Left lung (tissue), 10 donors: ENCODE measurements around the gene HS6ST1. TPM values are rescaled to one million over a fixed set of nuclear protein-coding genes. Genes with fewer than 3 reads are reported as not detected.

Experiments
- ATAC-seq: fragments of 200-7000 bp; cut with Tn5 transposase; one replicate; pipeline ENCODE4 v1.9.1; 2020; ENCODE audit warnings: moderate library complexity
- DNase-seq, 4 donors: peaks; one replicate each; pipeline ENCODE4 v3.0.0-alpha.2; 2013 to 2020
- H3K27ac ChIP-seq, 2 donors: fragments of 200-600 bp; sonication (generic) in 1 of 2; one replicate each; pipeline versions ENCODE4 v1.5.0 to v1.8.0; 2020 to 2021
- H3K27me3 ChIP-seq, 2 donors: fragments of 200-600 bp; sonication (generic) in 1 of 2; one replicate each; pipeline versions ENCODE4 v1.5.0 to v1.8.0; 2020 to 2021
- H3K36me3 ChIP-seq, 2 donors: fragments of 200-600 bp; sonication (generic) in 1 of 2; one replicate each; pipeline versions ENCODE4 v1.5.0 to v1.8.0; 2020 to 2021
- H3K4me1 ChIP-seq, 2 donors: fragments of 200-600 bp; one replicate each; pipeline ENCODE4 v1.8.0; 2021
- H3K4me3 ChIP-seq, 2 donors: fragments of 200-600 bp; sonication (generic) in 1 of 2; one replicate each; pipeline versions ENCODE4 v1.5.0 to v1.8.0; 2020 to 2021; ENCODE audit warnings: mild to moderate bottlenecking in 1 of 2
- H3K9me3 ChIP-seq, 2 donors: fragments of 200-600 bp; sonication (generic) in 1 of 2; one replicate each; pipeline versions ENCODE4 v1.5.0 to v1.8.0; 2020 to 2021
- CTCF ChIP-seq, 2 donors: fragments of 200-600 bp; sonication (generic) in 1 of 2; IDR thresholded peaks; one replicate each; pipeline versions ENCODE4 v1.5.0 to v1.8.0; 2021; ENCODE audit warnings: antibody characterized with exemption in 2 of 2
- intact Hi-C, 2 donors: fragments of 100-400 bp; cut with DNase I; formaldehyde crosslinking; loops; one replicate each; pipeline versions ENCODE4 v1.11.2 to v1.14.2; 2022
- polyA plus RNA-seq, 6 donors: library from polyadenylated mRNA; unstranded; fragments of 120-200 nt; gene quantifications; one replicate each; pipeline ENCODE4 v1.2.1, GENCODE V29; 2013; ENCODE audit not compliant: insufficient read length in 6 of 6
- total RNA-seq, 2 donors: library from RNA; stranded (reverse); fragmentation: NEBNext Ultra II Directional; extraction: Animal tissue kit (Norgen Biotek cat#: 25700); gene quantifications; one replicate each; pipeline ENCODE4 v1.2.1, GENCODE V29; 2021
- donor health status: DM: no; HTN: yes; CAD: no.
- donor health status: DM: no; HTN: no; CAD: no.

The HS6ST1 gene
- total and polyA plus RNA-seq, 8 donors: 29.3 to 46.4 (median 37.2) TPM

DNA sequence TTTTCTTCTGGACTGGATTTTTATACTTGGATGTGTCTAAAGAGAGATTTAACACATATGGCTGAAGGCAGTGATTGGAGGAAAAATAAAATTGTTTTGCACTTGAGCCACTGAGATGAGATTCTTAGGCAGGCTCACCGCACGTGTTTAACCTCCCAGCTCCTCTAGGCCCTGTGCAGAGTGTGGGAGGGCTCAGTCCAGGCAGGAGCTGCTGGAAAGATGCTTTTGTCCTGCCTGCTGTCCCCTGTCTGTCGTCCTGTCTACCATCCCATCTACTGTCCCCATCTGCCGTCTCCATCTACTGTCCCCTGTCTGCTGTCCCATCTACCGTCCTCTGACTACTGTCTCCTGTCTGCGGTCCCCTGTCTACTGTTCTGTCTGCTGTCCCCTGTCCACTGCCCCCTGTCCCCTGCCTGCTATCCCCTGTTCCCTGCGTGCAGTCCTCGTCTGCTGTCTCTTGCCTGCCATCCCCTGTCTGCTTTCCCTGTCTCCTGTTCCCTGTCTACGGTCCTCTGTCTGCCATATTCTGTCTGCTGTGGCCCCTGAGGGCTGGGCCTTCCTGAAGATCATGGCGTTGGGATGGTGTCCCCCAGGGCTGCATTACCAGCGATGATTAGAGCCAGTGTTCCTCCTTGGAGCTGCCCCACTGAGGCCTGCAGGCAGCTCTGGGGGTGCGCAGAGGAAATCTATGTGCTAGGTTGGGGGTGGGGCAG is 43.7 kb upstream of the HS6ST1 start:
- DNase-seq (no peak), ATAC-seq (no peak)
- no peak for TF ChIP-seq CTCF (IDR thresholded peaks at IDR 0.05)
- no peak overlapping the region for H3K27ac ChIP-seq
- intact Hi-C loops: no loop called here
- no peaks in the 10 kb centered on the region for H3K9me3 ChIP-seq
- no peak overlapping the region for H3K4me3 ChIP-seq
- no peaks in the 10 kb centered on the region for H3K36me3 ChIP-seq
- no peaks in the 10 kb centered on the region for H3K4me1 ChIP-seq
- H3K27me3 ChIP-seq: no peaks in the 10 kb centered on the region

GRCh38 chr2:128361376-128362131 is 42.9 kb upstream of the HS6ST1 start:
- H3K27ac ChIP-seq: no peak overlapping the region
- no peak overlapping the region for H3K4me3 ChIP-seq
- intact Hi-C loops: no loop called here
- H3K9me3 ChIP-seq: no peaks in the 10 kb centered on the region
- no peaks in the 10 kb centered on the region for H3K36me3 ChIP-seq
- DNase-seq (no peak), ATAC-seq (no peak)
- H3K27me3 ChIP-seq: no peaks in the 10 kb centered on the region
- H3K4me1 ChIP-seq: no peaks in the 10 kb centered on the region
- TF ChIP-seq CTCF (IDR thresholded peaks at IDR 0.05): no peak

DNA sequence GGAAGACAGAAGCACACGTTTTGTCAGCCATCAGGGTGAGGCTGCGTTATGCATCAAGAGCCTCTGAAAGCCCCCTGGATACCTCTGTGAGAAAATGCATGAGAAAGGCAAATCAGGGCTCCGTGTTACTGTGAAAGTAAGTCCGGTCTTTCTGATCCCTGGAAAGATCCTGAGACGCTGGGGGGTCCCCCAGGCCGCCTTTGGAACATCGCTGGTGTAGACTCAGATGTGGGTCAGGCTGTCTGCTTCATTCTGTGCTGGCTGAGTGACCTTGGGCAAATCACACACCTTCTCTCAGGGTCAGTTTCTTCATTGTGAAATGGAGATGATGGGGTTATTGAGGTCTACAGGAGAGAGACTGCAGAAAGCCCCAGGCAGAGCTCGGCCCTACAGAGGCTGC is 42.0 kb upstream of the HS6ST1 start:
- Histone ChIP-seq H3K27ac (no peak overlapping the region), H3K4me1 (no peaks in the 10 kb centered on the region), H3K27me3 (no peaks in the 10 kb centered on the region), H3K36me3 (no peaks in the 10 kb centered on the region), H3K4me3 (no peak overlapping the region), H3K9me3 (no peaks in the 10 kb centered on the region)
- intact Hi-C loops: no loop called here
- DNase-seq (no peak), ATAC-seq (no peak)
- TF ChIP-seq CTCF (IDR thresholded peaks at IDR 0.05): no peak

- no peaks in the 10 kb centered on the region for H3K27me3 ChIP-seq
- H3K9me3 ChIP-seq: no peaks in the 10 kb centered on the region
- intact Hi-C loops: no loop called here
- H3K4me3 ChIP-seq: no peak overlapping the region
- DNase-seq (no peak), ATAC-seq (no peak)
- H3K36me3 ChIP-seq: no peaks in the 10 kb centered on the region
- H3K27ac ChIP-seq: no peak overlapping the region
- TF ChIP-seq CTCF (IDR thresholded peaks at IDR 0.05): no peak
- no peaks in the 10 kb centered on the region for H3K4me1 ChIP-seq
Measured at GRCh38 chr2:128359841-128360240, 41.2 kb upstream of the HS6ST1 start.

- ATAC-seq (no peak), DNase-seq (no peak)
- no peaks in the 10 kb centered on the region for H3K9me3 ChIP-seq
- intact Hi-C loops: no loop called here
- TF ChIP-seq CTCF (IDR thresholded peaks at IDR 0.05): no peak
- H3K27me3 ChIP-seq: no peaks in the 10 kb centered on the region
- H3K36me3 ChIP-seq: no peaks in the 10 kb centered on the region
- H3K4me1 ChIP-seq: no peaks in the 10 kb centered on the region
- no peak overlapping the region for H3K4me3 ChIP-seq
- no peak overlapping the region for H3K27ac ChIP-seq
Measured at GRCh38 chr2:128358941-128359731, 40.5 kb upstream of the HS6ST1 start.
